ENCODE measurements around the gene ADAMTS17.

The ADAMTS17 gene

GRCh38 chr15:100049936-100050876 lies 291.6 kb downstream of the ADAMTS17 start:
- no peak for DNase-seq (ENCODE audit: low read depth in 2 of 2)

GRCh38 chr15:100049483-100049882 lies 292.3 kb downstream of the ADAMTS17 start:
- no peak for DNase-seq (ENCODE audit: low read depth in 2 of 2)

- DNase-seq (ENCODE audit: low read depth in 2 of 2) = no peak
Observed at GRCh38 chr15:100048736-100049135, 293.0 kb downstream of the ADAMTS17 start.

- no peak for DNase-seq (ENCODE audit: low read depth in 2 of 2)
Observed at GRCh38 chr15:100043692-100044091, 298.1 kb downstream of the ADAMTS17 start.

- no peak for DNase-seq (ENCODE audit: low read depth in 2 of 2)
Observed at GRCh38 chr15:100043068-100043641, 298.6 kb downstream of the ADAMTS17 start.

- no peak for DNase-seq (ENCODE audit: low read depth in 2 of 2)
Observed at GRCh38 chr15:100042558-100042957, 299.2 kb downstream of the ADAMTS17 start.

- no peak for DNase-seq (ENCODE audit: low read depth in 2 of 2)
Observed at GRCh38 chr15:100041127-100041828, 300.5 kb downstream of the ADAMTS17 start.

- no peak for DNase-seq (ENCODE audit: low read depth in 2 of 2)
Observed at GRCh38 chr15:100039994-100040393, 301.8 kb downstream of the ADAMTS17 start.

GRCh38 chr15:100038736-100039135 lies 303.0 kb downstream of the ADAMTS17 start:
- DNase-seq (ENCODE audit: low read depth in 2 of 2) = no peak

GRCh38 chr15:100037901-100038300 lies 303.9 kb downstream of the ADAMTS17 start:
- DNase-seq (ENCODE audit: low read depth in 2 of 2) = no peak

- no peak for DNase-seq (ENCODE audit: low read depth in 2 of 2)
Observed at GRCh38 chr15:100036015-100036414, 305.8 kb downstream of the ADAMTS17 start.

- DNase-seq (ENCODE audit: low read depth in 2 of 2) = no peak
Observed at GRCh38 chr15:100034191-100034590, 307.6 kb downstream of the ADAMTS17 start.

- DNase-seq (ENCODE audit: low read depth in 2 of 2) = no peak
Observed at GRCh38 chr15:100033140-100033857, 308.5 kb downstream of the ADAMTS17 start.

GRCh38 chr15:100032358-100033085 lies 309.3 kb downstream of the ADAMTS17 start:
- no peak for DNase-seq (ENCODE audit: low read depth in 2 of 2)

GRCh38 chr15:100031665-100032357 lies 310.0 kb downstream of the ADAMTS17 start:
- DNase-seq (ENCODE audit: low read depth in 2 of 2) = no peak

GRCh38 chr15:100030586-100031229 lies 311.1 kb downstream of the ADAMTS17 start:
- no peak for DNase-seq (ENCODE audit: low read depth in 2 of 2)

GRCh38 chr15:100029868-100030479 lies 311.8 kb downstream of the ADAMTS17 start:
- DNase-seq (ENCODE audit: low read depth in 2 of 2) = no peak

- DNase-seq (ENCODE audit: low read depth in 2 of 2) = no peak
Observed at GRCh38 chr15:100029045-100029444, 312.7 kb downstream of the ADAMTS17 start.

- no peak for DNase-seq (ENCODE audit: low read depth in 2 of 2)
Observed at GRCh38 chr15:100026041-100026440, 315.7 kb downstream of the ADAMTS17 start.

GRCh38 chr15:100022806-100023205 lies 319.0 kb downstream of the ADAMTS17 start:
- DNase-seq (ENCODE audit: low read depth in 2 of 2) = no peak

Data from stimulated activated CD8-positive, alpha-beta memory T cell treated with anti-CD3 and anti-CD28 coated beads, Interleukin-7, amount 100 ng/mL, for 4 hours (primary cell).